ENCODE results near the gene TBXA2R. TPM values are rescaled to one million over a fixed set of nuclear protein-coding genes. Genes with fewer than 3 reads are reported as not detected.
A peak's percentile ranks its signal among the peaks of the same experiment; 100 is the strongest.

TBXA2R gene
- total and polyA plus RNA-seq, 2 of the 8 experiments (the other 6 are each of a cell fraction or from before 2014, with no cell fraction given): 0.39 to 0.50 TPM

- H3K4ac ChIP-seq (replicated peaks; ENCODE audit: insufficient read length, low read depth, low read length): no peak overlapping the region
- no peak overlapping the region for H3K56ac ChIP-seq (replicated peaks; ENCODE audit: insufficient read length, low read depth, low read length)
- H3K79me1 ChIP-seq (ENCODE audit: low read depth, low read length): no peaks in the 10 kb centered on the region
- H2AK5ac ChIP-seq (ENCODE audit: low read depth, low read length): no peak overlapping the region
- no peak overlapping the region for H3K4me2 ChIP-seq (ENCODE audit: insufficient read depth in 1 of 2, low read depth in 2 of 2, low read length in 2 of 2)
- no peak overlapping the region for H3K4me3 ChIP-seq (ENCODE audit: extremely low read depth in 1 of 4, insufficient read depth in 2 of 4, low read depth in 3 of 4, low read length in 4 of 4)
- no peaks in the 10 kb centered on the region for H3K9me3 ChIP-seq (ENCODE audit: insufficient read depth in 2 of 2, low read depth in 1 of 2, low read length in 1 of 2)
- H2BK12ac ChIP-seq (ENCODE audit: low read depth, low read length): no peak overlapping the region
- H3K4me1 ChIP-seq (replicated peaks in 1 of 4; ENCODE audit: control insufficient read depth in 3 of 4, insufficient read depth in 4 of 4, low read length in 3 of 4): peaks cover 3 to 17% (median 12%) of the 10 kb centered on the region in 4 experiments; a peak in 6 of 7 replicates
- 88% methylated on average over 19 of the region's 19 CpGs; no CpG with 5 or more reads in 1 of the 2 experiments for WGBS, 2 experiments (ENCODE audit: extremely low coverage in 1 of 2, insufficient coverage in 1 of 2, insufficient read length in 1 of 2, insufficient replicate concordance in 2 of 2, low coverage in 1 of 2, low lambda C conversion rate in 2 of 2, missing lambda C conversion rate in 1 of 2)
- TF ChIP-seq RAD21 (IDR thresholded peaks at IDR 0.05 in 1 of 2, conservative IDR thresholded peaks at IDR 0.05 in 1 of 2; ENCODE audit: low read depth in 2 of 2, low read length in 2 of 2) (peak; percentile 49 to 63), KDM1A (IDR thresholded peaks at IDR 0.05; ENCODE audit: borderline replicate concordance, low read length) (peak; percentile 97), SIX5 (IDR thresholded peaks at IDR 0.05; ENCODE audit: low read depth, low read length) (no peak), E2F6 (IDR thresholded peaks at IDR 0.05) (no peak), HDAC2 (IDR thresholded peaks at IDR 0.05; ENCODE audit: borderline replicate concordance in 1 of 2, low read depth in 2 of 2, low read length in 2 of 2) (peak in 1 of 2 experiments; percentile 91; a peak in 2 of 4 replicates), GTF2F1 (IDR thresholded peaks at IDR 0.05; ENCODE audit: borderline replicate concordance, low read depth, low read length) (no peak), CTCF (IDR thresholded peaks at IDR 0.05; ENCODE audit: control extremely low read depth in 1 of 3, insufficient read depth in 1 of 3, low read depth in 1 of 3, low read length in 3 of 3) (peak; percentile 67 to 71 (median 68))
- H4K20me1 ChIP-seq (replicated peaks in 1 of 2; ENCODE audit: control insufficient read depth in 1 of 2, insufficient read depth in 2 of 2, low read length in 2 of 2): peaks cover 3 to 8% of the 10 kb centered on the region in 2 experiments
- H3K18ac ChIP-seq (ENCODE audit: extremely low read depth, low read length): no peak overlapping the region
- H3K14ac ChIP-seq (ENCODE audit: insufficient read length): no peak overlapping the region
- CTCF ChIA-PET (ENCODE audit: partially characterized antibody): interaction anchor here (0.5 to 6.6 kb wide), 18 partner anchors 9 to 348 kb away, joined by 3 to 51 read pairs (median 3); partner anchors contain the start of gene GIPC3
- no peak overlapping the region for H2BK20ac ChIP-seq (ENCODE audit: low read length)
- H3K23ac ChIP-seq (ENCODE audit: insufficient read length): no peak overlapping the region
- H3K23me2 ChIP-seq (ENCODE audit: low read depth, low read length): peaks cover 21% of the 10 kb centered on the region; the same call in 1 of the 2 replicates
- no peak overlapping the region for H4K5ac ChIP-seq (ENCODE audit: insufficient read length, low read depth, low read length)
- no peak overlapping the region; the same call in 1 of the 2 replicates for H4K8ac ChIP-seq (ENCODE audit: extremely low read depth, insufficient read depth, low read length)
- H2BK15ac ChIP-seq (ENCODE audit: low read length): no peak overlapping the region
- POLR2A ChIA-PET (ENCODE audit: partially characterized antibody): interaction anchor here (0.6 to 1.0 kb wide), 2 partner anchors 16 to 86 kb away, joined by 3 to 4 read pairs; no protein-coding TSS in a partner anchor
- H3K27ac ChIP-seq (ENCODE audit: low read depth, low read length): no peak overlapping the region
- FAIRE-seq: no peak
- DNase-seq (ENCODE audit: low read depth in 1 of 2, low spot score in 2 of 2): peak in 1 of 2 experiments; percentile 83
- H3K9ac ChIP-seq (replicated peaks in 1 of 4; ENCODE audit: extremely low read depth in 1 of 4, low read depth in 3 of 4, low read length in 3 of 4): no peak overlapping the region
- H2BK120ac ChIP-seq (replicated peaks; ENCODE audit: low read depth, low read length): no peak overlapping the region
- H3K27me3 ChIP-seq (replicated peaks in 1 of 4; ENCODE audit: control insufficient read depth in 3 of 4, extremely low read depth in 1 of 4, insufficient read depth in 3 of 4, low read length in 3 of 4): peaks cover 0 to 5% (median 0%) of the 10 kb centered on the region in 4 experiments; a peak in 1 of 7 replicates
- no peak overlapping the region for H2AFZ ChIP-seq (ENCODE audit: low read length)
- H2BK5ac ChIP-seq (ENCODE audit: low read depth, low read length): no peak overlapping the region
- no peaks in the 10 kb centered on the region for H3K36me3 ChIP-seq (ENCODE audit: control insufficient read depth in 2 of 4, insufficient read depth in 4 of 4, low read length in 3 of 4)
- no peaks in the 10 kb centered on the region for H3K79me2 ChIP-seq (ENCODE audit: control insufficient read depth in 1 of 2, insufficient read depth in 2 of 2, low read length in 2 of 2)
- H4K91ac ChIP-seq (replicated peaks; ENCODE audit: insufficient read length, low read length): no peak overlapping the region
These were observed 31.4 kb downstream of the TBXA2R start for GRCh38 chr19:3575260-3575741.
